GOT3 (cell line): Measurements from ENCODE around the gene MKLN1.
"Not testable (repeated sequence)": the region's sequence is repeated elsewhere in the genome, so short reads cannot be mapped to it uniquely, and the experiment has no call there.

Source experiments
- DNase-seq: peaks from one replicate; lab custom pipeline; 2025; ENCODE audit warnings: mixed read lengths; lab: John Stamatoyannopoulos, UW

MKLN1 gene

DNA sequence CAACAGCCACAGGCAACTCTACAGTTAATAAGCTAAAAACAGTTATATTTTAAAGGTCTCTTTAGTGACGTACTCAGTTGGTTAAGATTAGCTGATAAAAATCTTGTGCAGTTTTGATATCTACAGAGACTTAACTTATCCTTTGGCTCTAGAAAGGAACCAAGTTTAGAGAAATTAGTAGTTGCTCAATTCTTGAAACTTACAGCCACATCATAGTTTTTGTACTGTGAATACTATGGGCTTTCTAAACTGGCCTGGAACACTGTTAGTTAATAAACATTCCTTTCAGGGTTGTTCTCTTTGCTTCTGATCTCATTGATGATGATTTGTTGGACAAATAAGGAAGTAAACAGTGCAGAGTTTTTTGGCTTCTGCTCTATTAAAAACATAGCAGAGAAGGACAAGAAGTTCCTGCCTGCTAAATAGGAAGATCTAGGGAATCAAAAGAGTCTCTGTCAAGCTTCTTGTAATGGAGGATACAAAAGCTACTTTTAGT, 73.1 kb downstream of the MKLN1 start:
- DNase-seq: no peak

DNA sequence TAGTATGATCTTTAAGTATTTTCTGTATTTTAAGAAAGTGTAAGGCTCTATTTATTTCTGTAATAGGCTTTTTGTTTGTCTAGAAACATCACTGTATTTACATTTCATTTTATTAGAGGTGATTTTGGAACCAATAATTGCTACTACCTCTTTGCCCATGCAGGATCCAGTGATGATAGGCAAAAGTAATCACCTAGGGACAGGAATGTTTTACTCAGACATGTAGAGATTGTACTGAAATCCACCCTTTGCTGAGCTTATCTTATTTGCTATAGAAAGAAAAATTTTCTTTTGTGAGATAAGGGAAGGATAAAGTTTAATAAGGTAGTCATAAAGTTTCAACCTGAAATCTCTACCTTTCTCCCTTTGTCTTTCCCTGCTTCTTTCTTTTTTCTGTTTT, 73.5 kb downstream of the MKLN1 start:
- DNase-seq: no peak

DNA sequence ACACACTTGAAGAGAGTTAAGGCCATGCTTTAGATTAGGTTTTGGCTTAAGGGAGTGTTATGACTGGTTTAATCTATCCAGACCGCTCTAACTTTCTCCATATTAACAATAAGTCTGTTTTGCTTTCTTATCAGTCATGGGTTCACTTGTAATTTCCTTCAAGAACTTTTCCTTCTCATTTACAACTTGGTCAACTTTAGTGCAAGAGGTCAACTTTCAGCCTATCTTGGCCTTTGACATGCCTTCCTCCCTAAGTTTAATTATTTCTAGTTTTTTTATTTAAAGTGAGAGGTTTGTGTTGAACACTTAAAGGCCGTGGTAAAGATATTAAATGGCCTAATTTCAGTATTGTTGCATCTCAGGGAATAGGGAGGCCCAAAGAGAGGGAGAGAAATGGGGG, 75.6 kb downstream of the MKLN1 start:
- DNase-seq: no peak

DNA sequence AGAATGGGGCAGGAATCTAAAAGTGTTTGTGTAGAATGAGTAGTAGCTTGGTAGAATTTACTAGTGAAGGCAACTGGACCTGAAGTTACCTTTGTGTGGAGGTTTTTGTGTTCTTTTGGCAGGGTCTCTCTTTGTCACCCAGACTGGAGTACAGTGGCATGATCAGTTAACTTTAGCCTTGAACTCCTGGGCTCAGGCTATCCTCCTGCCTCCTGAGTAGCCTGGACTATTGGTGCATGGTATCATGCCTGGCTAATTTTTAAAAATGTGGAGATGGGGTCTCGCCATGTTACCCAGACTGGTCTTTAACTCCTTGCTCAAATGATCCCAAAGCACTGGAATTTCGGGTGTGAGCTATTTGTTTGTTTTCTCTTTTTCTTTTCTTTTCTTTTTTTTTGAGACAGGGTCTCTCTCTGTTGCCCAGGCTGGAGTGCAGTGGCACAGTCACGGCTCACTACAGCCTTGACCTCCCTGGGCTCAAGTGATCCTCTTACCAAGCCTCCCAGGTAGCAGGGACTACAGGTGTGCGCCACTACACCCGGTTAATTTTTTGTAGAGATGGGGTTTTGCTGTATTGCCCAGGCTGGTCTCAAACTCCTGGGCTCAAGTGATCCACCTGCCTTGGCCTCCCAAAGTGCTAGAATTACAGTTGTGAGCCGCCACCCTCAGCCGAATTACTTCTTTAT, 76.7 kb downstream of the MKLN1 start:
- no peak for DNase-seq

DNA sequence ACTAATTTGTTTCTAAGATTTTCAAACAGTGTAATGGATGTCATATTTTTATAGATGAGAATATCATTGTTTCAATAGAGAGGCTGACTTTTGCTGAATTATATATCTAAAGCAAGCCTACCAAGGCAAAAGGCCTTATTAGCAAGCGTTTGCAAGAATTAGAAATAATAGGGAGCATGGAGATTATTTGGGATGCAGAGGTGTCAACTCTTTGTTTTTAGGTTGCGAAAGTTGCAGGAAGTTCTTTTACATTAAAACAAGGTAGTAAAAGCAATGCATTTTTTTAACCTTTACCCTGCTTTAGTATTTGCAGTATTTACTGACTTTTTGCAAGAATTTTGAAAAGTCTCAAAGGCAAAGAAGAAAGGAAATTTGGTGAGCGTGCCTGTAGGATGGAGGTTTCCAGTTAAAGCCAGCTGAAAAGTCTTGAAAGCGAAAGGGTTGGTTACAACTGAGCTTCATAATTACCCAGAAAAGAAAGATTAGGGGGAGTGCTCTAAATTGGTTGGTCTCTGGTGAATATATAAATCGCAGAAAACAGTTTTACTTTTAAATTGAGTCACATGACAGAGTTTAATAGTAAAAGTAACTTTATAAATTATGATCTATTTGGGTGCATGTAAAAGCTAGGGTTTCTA, 81.6 kb downstream of the MKLN1 start:
- no peak for DNase-seq

GRCh38 chr7:131412031-131412430, 84.4 kb downstream of the MKLN1 start:
- no peak for DNase-seq

- DNase-seq: no peak
Observed at GRCh38 chr7:131413711-131414110, 86.0 kb downstream of the MKLN1 start.

GRCh38 chr7:131424219-131424822, 96.6 kb downstream of the MKLN1 start:
- DNase-seq: no peak

DNA sequence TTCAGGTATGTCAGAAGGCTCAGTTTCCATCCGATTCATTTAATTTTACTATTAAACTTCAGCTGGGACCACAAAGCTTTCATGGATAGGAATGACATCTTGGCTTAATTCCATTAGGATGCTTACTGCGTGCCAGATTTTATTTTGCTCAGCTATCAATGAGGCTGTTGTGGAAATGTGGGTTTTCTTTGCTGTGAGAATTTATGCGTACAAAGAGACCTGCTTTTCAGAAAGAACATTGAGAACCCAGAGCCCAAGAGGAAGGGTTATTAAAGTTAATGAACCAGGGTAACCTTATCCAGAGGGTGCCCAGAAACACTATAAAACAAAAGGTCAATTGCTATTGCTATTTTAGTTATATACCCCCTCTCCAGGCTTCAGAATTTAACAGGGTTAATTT, 98.3 kb downstream of the MKLN1 start:
- no peak for DNase-seq

DNA sequence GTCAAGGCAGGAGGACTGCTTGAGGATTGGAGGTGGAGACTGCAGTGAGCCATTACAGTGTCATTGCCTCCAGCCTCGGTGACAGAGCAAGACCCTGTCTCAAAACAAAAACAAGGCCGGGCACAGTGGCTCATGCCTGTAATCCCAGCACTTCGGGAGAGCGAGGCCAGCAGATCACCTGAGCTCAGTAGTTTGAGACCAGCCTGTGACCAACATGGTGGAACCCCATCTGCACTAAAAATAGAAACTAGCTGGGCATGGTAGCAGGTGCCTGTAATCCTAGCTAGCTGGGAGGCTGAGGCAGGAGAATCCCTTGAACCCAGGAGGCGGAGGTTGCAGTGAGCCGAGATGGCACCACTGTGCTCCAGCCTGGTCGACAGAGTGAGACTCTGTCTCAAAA, 103.2 kb downstream of the MKLN1 start:
- not testable (repeated sequence) for DNase-seq

DNA sequence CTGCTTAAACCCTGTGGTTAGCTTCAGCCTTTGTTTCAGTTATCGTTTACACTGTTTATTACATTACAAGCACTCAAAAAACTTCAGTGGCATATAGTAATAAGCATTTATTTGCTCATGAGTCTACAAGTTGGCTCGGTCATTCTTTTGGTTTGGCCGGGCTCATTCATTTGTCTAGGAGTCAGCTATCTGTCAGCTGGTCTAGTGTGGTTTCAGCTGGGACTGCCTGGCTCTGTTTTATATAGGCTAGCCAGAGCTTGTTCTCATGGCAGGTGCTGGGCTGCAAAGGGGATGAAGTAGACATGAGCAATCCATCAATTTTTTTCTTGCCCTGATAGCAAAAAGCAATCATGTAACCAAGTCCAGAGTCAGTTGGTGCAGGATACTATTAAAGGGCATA, 103.6 kb downstream of the MKLN1 start:
- DNase-seq: no peak

- no peak for DNase-seq
Observed at GRCh38 chr7:131431756-131432155, 104.1 kb downstream of the MKLN1 start.

- no peak for DNase-seq
Observed at GRCh38 chr7:131436384-131436783, 108.7 kb downstream of the MKLN1 start.

- DNase-seq: no peak
Observed at GRCh38 chr7:131438969-131439368, 111.3 kb downstream of the MKLN1 start.

- no peak for DNase-seq
Observed at GRCh38 chr7:131443496-131443895, 115.8 kb downstream of the MKLN1 start.

DNA sequence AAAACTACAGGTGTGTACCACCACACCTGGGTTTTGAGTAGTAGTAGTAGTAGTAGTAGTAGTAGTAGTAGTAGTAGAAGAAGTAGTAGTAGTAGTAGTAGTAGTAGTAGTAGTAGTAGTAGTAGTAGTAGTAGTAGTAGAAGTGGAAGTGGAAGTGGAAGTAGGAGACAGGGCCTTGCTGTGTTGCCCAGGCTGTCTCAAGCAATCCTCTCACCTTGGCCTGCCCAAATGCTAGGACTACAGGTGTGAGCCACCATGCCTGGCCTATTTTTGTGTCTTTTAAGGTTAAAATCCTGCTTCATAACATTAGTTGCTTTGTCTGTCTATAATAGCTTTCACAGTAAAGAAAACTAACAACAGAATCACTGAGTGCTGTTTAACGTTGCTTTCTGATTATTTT, 117.0 kb downstream of the MKLN1 start:
- no peak for DNase-seq

DNA sequence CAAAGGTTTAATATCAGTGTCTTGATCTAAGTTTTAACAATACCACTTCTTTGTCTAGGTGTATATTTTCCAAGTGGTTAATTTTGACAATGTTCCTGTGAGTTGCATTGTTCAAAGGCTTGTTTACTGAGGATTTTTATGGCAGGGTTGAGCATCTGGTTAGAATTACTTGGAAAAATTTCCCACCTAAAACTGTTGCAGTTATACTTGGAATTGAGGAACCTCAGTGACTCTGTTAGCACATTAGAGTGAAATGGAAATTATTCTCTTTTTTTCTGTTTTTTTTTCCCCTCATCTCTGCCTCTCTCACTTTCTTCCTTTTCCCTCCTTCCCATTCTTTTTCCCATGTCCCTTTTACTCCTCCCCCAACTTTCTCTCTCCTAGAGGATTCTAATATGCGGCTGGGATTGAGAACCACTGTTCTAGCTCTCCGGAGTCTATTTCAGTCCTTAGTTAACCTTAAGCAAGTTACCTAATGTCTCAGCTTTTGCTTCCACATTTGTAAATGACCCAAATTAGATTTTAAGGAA, 121.8 kb downstream of the MKLN1 start:
- no peak for DNase-seq

DNA sequence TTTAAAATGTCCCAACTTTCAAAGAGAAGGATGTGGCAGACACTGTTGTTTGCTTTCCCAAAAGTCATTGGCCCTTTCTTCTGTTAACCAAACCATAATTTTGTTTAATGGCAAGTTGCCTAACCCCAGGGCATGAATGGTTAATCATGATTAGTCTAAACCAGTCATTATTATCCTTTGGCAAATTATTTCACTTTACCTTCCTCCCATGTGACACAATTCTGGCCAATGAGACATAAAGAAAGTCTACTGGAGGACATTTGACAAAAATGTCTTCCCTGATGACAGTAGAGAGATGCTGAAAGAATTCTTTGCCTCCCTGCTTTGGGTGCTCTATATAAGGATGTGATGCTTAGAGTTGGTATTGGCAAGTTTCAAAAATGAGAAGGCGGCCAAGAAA, 126.8 kb downstream of the MKLN1 start:
- no peak for DNase-seq

DNA sequence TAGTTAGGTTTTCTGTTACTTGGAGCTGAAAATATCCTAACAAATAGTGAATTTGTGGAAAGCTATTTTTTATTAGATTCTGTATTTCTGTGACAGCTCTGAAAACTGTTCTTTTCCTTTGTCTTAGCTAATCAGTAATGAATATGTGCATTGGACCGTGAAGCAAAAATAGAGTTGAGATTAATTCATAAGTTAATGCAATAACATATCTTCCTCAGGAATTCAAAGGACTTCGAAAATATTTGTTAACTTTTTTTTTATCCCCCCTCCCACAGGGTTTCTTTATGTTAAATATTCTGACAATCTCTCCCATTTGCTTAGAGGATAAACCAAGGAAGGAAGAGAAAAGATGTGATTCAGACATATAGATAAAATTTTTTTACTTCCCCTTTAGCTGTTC, 127.3 kb downstream of the MKLN1 start:
- DNase-seq: no peak

DNA sequence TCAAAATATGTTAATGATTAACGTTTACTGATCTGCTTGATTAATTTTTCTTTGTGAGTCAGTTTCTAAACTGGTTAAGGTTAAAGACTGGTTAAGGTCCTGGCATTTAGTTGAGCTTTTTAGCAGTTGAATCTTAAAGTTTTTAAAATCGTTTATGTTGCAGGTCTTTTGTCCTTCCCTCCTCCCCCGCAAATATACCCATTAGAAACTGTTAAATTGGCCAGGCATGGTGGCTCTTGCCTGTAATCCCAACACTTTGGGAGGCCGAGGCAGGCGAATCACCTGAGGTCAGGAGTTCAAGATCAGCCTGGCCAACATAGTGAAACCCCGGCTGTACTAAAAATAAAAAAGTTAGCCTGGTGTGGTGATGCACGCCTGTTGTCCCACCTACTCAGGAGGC, 127.9 kb downstream of the MKLN1 start:
- DNase-seq: no peak

GRCh38 chr7:131456338-131456737, 128.7 kb downstream of the MKLN1 start:
- no peak for DNase-seq

GRCh38 chr7:131459256-131459655, 131.6 kb downstream of the MKLN1 start:
- no peak for DNase-seq

- no peak for DNase-seq
Observed at GRCh38 chr7:131462059-131462458, 134.4 kb downstream of the MKLN1 start.
